Activated naive CD4-positive, alpha-beta T cell treated with anti-CD3 and anti-CD28 coated beads, Interleukin-2, amount 50 U/mL, for 24 hours (primary cell): ENCODE measurements around the gene TYK2.

ENCODE experiments used
- H3K27ac Mint-ChIP-seq: one replicate; pipeline ENCODE4 v1.8.0; 2021; ENCODE audit warnings: mild to moderate bottlenecking, mixed read lengths
- H3K27me3 Mint-ChIP-seq: one replicate; pipeline ENCODE4 v1.8.0; 2021; ENCODE audit warnings: mixed read lengths
- H3K36me3 Mint-ChIP-seq: one replicate; pipeline ENCODE4 v1.8.0; 2021; ENCODE audit warnings: mixed read lengths
- H3K4me1 Mint-ChIP-seq: one replicate; pipeline ENCODE4 v1.8.0; 2021; ENCODE audit warnings: mixed read lengths
- H3K4me3 Mint-ChIP-seq: one replicate; pipeline ENCODE4 v1.8.0; 2021; ENCODE audit warnings: mild to moderate bottlenecking, mixed read lengths
- H3K9me3 Mint-ChIP-seq: one replicate; pipeline ENCODE4 v1.8.0; 2021; ENCODE audit warnings: mixed read lengths

TYK2 gene

GRCh38 chr19:10380313-10381102 lies at the start of gene TYK2:
TYK2 (minus strand) TSS chr19:10380572; CDS start chr19:10378406, 2,166 bp downstream.
- peak within 1 kb of the TSS; percentile 90 for H3K27ac Mint-ChIP-seq
- peak within 1 kb of the TSS; percentile 92 for H3K4me3 Mint-ChIP-seq
- H3K4me1 Mint-ChIP-seq = peaks cover 28% of the 10 kb centered on the region
- peaks cover 5% of the 10 kb centered on the region for H3K36me3 Mint-ChIP-seq
- H3K9me3 Mint-ChIP-seq = no peaks in the 10 kb centered on the region
- H3K27me3 Mint-ChIP-seq = no peaks in the 10 kb centered on the region

- Mint-ChIP-seq H3K36me3 (no peaks in the 10 kb centered on the region), H3K4me1 (peaks cover 55% of the 10 kb centered on the region), H3K27ac (no peak overlapping the region), H3K4me3 (no peak overlapping the region), H3K9me3 (no peaks in the 10 kb centered on the region), H3K27me3 (peaks cover 23% of the 10 kb centered on the region)
These were observed 48.6 kb upstream of the TYK2 start for GRCh38 chr19:10428996-10429381.

- H3K4me1 Mint-ChIP-seq = peaks cover 61% of the 10 kb centered on the region
- H3K27ac Mint-ChIP-seq = no peak overlapping the region
- no peaks in the 10 kb centered on the region for H3K36me3 Mint-ChIP-seq
- H3K27me3 Mint-ChIP-seq = peaks cover 30% of the 10 kb centered on the region
- no peaks in the 10 kb centered on the region for H3K9me3 Mint-ChIP-seq
- H3K4me3 Mint-ChIP-seq = no peak overlapping the region
These were observed 46.8 kb upstream of the TYK2 start for GRCh38 chr19:10427169-10427568.

GRCh38 chr19:10424011-10424637 lies 43.8 kb upstream of the TYK2 start:
- peaks cover 34% of the 10 kb centered on the region for H3K27me3 Mint-ChIP-seq
- H3K4me1 Mint-ChIP-seq = peaks cover 60% of the 10 kb centered on the region
- no peak overlapping the region for H3K27ac Mint-ChIP-seq
- no peaks in the 10 kb centered on the region for H3K36me3 Mint-ChIP-seq
- peak overlapping the region; percentile 63 for H3K4me3 Mint-ChIP-seq
- H3K9me3 Mint-ChIP-seq = no peaks in the 10 kb centered on the region

- Mint-ChIP-seq H3K27me3 (peaks cover 41% of the 10 kb centered on the region), H3K4me3 (no peak overlapping the region), H3K9me3 (no peaks in the 10 kb centered on the region), H3K4me1 (peaks cover 58% of the 10 kb centered on the region), H3K27ac (no peak overlapping the region), H3K36me3 (no peaks in the 10 kb centered on the region)
These were observed 42.5 kb upstream of the TYK2 start for GRCh38 chr19:10422846-10423245.

- Mint-ChIP-seq H3K27ac (no peak overlapping the region), H3K4me1 (peaks cover 56% of the 10 kb centered on the region), H3K9me3 (no peaks in the 10 kb centered on the region), H3K4me3 (peak overlapping the region; percentile 9), H3K27me3 (peaks cover 44% of the 10 kb centered on the region), H3K36me3 (no peaks in the 10 kb centered on the region)
These were observed 41.7 kb upstream of the TYK2 start for GRCh38 chr19:10422046-10422461.

- Mint-ChIP-seq H3K27me3 (peaks cover 46% of the 10 kb centered on the region), H3K36me3 (no peaks in the 10 kb centered on the region), H3K4me1 (peaks cover 61% of the 10 kb centered on the region), H3K4me3 (peak overlapping the region; percentile 9), H3K9me3 (no peaks in the 10 kb centered on the region), H3K27ac (peak overlapping the region; percentile 59)
These were observed 41.1 kb upstream of the TYK2 start for GRCh38 chr19:10421240-10422045.

GRCh38 chr19:10420444-10421239 lies 40.3 kb upstream of the TYK2 start, which contains the start of gene PDE4A:
PDE4A (plus strand) TSS chr19:10420538; CDS start chr19:10420765, 227 bp downstream.
- H3K9me3 Mint-ChIP-seq = no peaks in the 10 kb centered on the region
- no peaks in the 10 kb centered on the region for H3K36me3 Mint-ChIP-seq
- peaks cover 45% of the 10 kb centered on the region for H3K27me3 Mint-ChIP-seq
- H3K4me3 Mint-ChIP-seq = peak within 1 kb of the TSS; percentile 82
- H3K27ac Mint-ChIP-seq = peak within 1 kb of the TSS; percentile 61
- peaks cover 66% of the 10 kb centered on the region for H3K4me1 Mint-ChIP-seq

- peaks cover 60% of the 10 kb centered on the region for H3K4me1 Mint-ChIP-seq
- no peaks in the 10 kb centered on the region for H3K36me3 Mint-ChIP-seq
- peaks cover 43% of the 10 kb centered on the region for H3K27me3 Mint-ChIP-seq
- H3K9me3 Mint-ChIP-seq = no peaks in the 10 kb centered on the region
- peak overlapping the region; percentile 61 for H3K27ac Mint-ChIP-seq
- peak overlapping the region; percentile 82 for H3K4me3 Mint-ChIP-seq
These were observed 39.5 kb upstream of the TYK2 start for GRCh38 chr19:10419646-10420443.

- peak overlapping the region; percentile 61 for H3K27ac Mint-ChIP-seq
These were observed 38.9 kb upstream of the TYK2 start for GRCh38 chr19:10419200-10419645.

GRCh38 chr19:10418485-10419199 lies 38.3 kb upstream of the TYK2 start:
- H3K4me1 Mint-ChIP-seq = peaks cover 48% of the 10 kb centered on the region
- H3K27me3 Mint-ChIP-seq = peaks cover 40% of the 10 kb centered on the region
- no peaks in the 10 kb centered on the region for H3K9me3 Mint-ChIP-seq
- peak overlapping the region; percentile 58 for H3K4me3 Mint-ChIP-seq
- H3K27ac Mint-ChIP-seq = peak overlapping the region; percentile 62
- no peaks in the 10 kb centered on the region for H3K36me3 Mint-ChIP-seq

More at GRCh38 chr19:10419200-10419645, 38.9 kb upstream of the TYK2 start:
- H3K27me3 Mint-ChIP-seq = peaks cover 41% of the 10 kb centered on the region
- H3K4me1 Mint-ChIP-seq = peaks cover 54% of the 10 kb centered on the region
- H3K9me3 Mint-ChIP-seq = no peaks in the 10 kb centered on the region
- no peaks in the 10 kb centered on the region for H3K36me3 Mint-ChIP-seq
- peak overlapping the region; percentile 82 for H3K4me3 Mint-ChIP-seq

- H3K27me3 Mint-ChIP-seq = peaks cover 36% of the 10 kb centered on the region
- H3K9me3 Mint-ChIP-seq = no peaks in the 10 kb centered on the region
- peak overlapping the region; percentile 58 for H3K4me3 Mint-ChIP-seq
- H3K36me3 Mint-ChIP-seq = no peaks in the 10 kb centered on the region
- H3K27ac Mint-ChIP-seq = no peak overlapping the region
- peaks cover 46% of the 10 kb centered on the region for H3K4me1 Mint-ChIP-seq
These were observed 37.8 kb upstream of the TYK2 start for GRCh38 chr19:10418235-10418484.

GRCh38 chr19:10417541-10418234 lies 37.3 kb upstream of the TYK2 start:
- Mint-ChIP-seq H3K27me3 (peaks cover 36% of the 10 kb centered on the region), H3K4me1 (peaks cover 48% of the 10 kb centered on the region), H3K4me3 (peak overlapping the region; percentile 58), H3K9me3 (no peaks in the 10 kb centered on the region), H3K36me3 (no peaks in the 10 kb centered on the region), H3K27ac (no peak overlapping the region)
